ENCODE results near the gene ALPL.

Gene ALPL

GRCh38 chr1:21598417-21598816, 89.2 kb downstream of the ALPL start:
- ChIA-PET POLR2A (no interaction called here), CTCF (no interaction called here)
- TF ChIP-seq CTCF (IDR thresholded peaks at IDR 0.05; ENCODE audit: control extremely low read depth, extremely low read depth, low read depth, missing control alignments) = no peak
- no peak for DNase-seq (ENCODE audit: extremely low spot score)

- POLR2A ChIA-PET = no interaction called here
- CTCF ChIA-PET = no interaction called here
- TF ChIP-seq CTCF (IDR thresholded peaks at IDR 0.05; ENCODE audit: control extremely low read depth, extremely low read depth, low read depth, missing control alignments) = no peak
- DNase-seq (ENCODE audit: extremely low spot score) = no peak
These were observed 89.7 kb downstream of the ALPL start for GRCh38 chr1:21598904-21599303.

DNA sequence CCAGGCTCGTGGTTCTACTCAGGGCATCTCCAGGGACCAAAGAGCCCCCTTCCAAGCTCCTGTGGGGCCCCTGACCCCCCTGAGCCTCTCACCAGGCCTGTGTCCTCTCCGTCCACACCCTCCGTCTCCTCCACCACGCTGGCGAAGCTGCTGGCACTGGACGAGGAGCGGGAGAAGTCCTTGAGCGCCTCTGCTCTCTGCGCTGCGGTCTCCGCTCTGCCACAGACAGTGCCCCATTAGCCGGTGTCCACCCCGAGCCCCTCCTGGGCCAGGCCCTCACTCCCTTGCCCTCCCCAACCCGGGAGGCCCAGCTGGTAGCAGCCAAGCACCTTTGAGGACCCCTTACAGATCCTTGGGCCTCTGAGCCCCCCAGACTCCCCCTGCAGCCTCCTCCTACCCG, 90.2 kb downstream of the ALPL start:
- ChIA-PET CTCF (no interaction called here), POLR2A (no interaction called here)
- no peak for TF ChIP-seq CTCF (IDR thresholded peaks at IDR 0.05; ENCODE audit: control extremely low read depth, extremely low read depth, low read depth, missing control alignments)
- DNase-seq (ENCODE audit: extremely low spot score) = no peak

GRCh38 chr1:21601278-21602048, 92.2 kb downstream of the ALPL start:
- ChIA-PET POLR2A (no interaction called here), CTCF (no interaction called here)
- no peak for DNase-seq (ENCODE audit: extremely low spot score)
- TF ChIP-seq CTCF (IDR thresholded peaks at IDR 0.05; ENCODE audit: control extremely low read depth, extremely low read depth, low read depth, missing control alignments) = no peak

DNA sequence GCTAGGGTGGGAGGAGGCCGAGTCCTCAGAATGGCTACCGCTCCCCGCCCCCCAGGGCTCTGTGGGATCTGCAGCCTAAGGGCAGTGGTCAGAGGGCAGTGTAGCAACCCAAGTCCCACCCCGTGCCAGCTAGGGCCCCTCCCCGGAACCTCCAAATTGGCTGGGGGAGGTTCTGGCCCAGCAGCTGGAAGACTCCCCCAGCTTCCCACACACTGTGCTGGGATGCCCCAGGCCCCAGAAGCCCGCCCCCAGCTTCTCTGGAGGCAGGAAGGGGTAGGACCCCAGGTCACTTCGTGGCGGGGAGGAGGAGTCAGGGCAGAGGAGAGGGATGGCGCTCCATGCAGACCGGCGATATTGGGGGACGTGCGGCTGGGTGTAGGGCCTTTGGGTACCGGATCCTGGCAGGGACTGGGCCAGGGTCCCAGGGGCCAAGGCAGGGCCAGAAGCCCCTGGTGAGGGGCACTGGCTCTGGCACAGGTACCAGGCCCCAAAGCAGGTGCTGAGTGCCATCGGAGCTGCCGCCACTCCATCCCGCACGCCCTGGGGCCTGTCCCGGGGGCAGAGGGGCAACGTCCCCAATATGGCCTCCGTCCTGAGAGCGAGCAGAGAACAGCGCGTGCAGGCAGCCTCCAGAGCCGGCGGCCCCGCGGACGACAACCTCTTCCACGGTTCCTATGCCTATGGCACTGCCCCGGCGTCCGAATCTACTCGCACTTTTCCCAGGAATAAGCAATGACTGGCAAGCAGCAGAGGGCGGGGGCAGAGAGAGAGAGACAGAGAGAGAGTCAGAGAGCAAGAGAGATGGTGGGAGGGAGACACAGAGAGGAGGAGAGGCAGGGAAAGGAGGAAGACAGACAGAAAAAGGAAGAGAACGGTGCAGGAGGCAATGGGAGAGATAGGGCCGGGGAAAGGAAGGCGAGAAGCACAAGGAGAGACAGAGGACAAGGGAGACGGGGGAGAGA, 94.2 kb downstream of the ALPL start:
- CTCF ChIA-PET = no interaction called here
- DNase-seq (ENCODE audit: extremely low spot score) = no peak
- POLR2A ChIA-PET = no interaction called here
- TF ChIP-seq CTCF (IDR thresholded peaks at IDR 0.05; ENCODE audit: control extremely low read depth, extremely low read depth, low read depth, missing control alignments) = no peak

DNA sequence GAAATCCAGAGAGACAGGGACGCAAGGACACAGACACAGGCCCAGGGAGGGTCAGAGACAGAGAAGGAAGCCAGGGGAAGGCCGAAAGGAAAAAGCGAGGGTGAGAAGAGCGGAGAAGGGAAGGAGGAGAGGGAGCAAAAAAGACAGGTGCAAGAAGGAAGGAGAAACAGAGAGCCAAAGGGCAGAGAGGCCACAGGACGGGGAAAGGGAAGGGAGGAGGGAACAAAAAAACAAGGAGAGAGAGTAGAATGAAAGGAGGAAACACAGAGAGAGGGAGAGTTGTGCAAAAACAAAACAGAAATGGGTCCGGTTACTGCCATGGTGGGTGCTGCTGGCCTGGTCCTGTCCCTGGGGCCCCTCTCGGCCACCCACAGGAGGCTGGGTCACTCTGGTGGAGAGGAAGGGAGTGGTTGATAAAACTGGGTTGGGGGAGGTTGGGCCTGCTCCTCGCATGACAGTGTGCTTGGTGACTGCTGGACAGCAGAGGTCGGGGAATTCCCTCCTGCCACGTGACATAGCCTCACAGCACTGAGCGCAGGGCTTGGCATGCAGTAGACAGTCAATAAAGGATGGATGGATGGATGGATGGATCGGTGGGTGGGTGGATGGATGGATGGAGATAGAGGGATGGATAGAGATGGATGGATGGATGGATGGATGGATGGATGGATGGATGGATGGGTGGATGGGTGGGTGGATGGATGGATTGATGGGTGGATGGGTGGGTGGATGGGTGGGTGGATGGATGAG, 95.2 kb downstream of the ALPL start:
- TF ChIP-seq CTCF (IDR thresholded peaks at IDR 0.05; ENCODE audit: control extremely low read depth, extremely low read depth, low read depth, missing control alignments) = no peak
- no peak for DNase-seq (ENCODE audit: extremely low spot score)
- ChIA-PET POLR2A (no interaction called here), CTCF (no interaction called here)

All from GM10248 (cell line).